H1 (cell line): ENCODE measurements around the gene TLE1. TPM values are rescaled to one million over a fixed set of nuclear protein-coding genes. Genes with fewer than 3 reads are reported as not detected.

ENCODE experiments used
- CTCF ChIA-PET: fragments of 300-600 bp; sonication (Branson Sonifier 250); formaldehyde crosslinking; loops from one replicate; lab custom pipeline; 2021; ENCODE audit not compliant: partially characterized antibody; lab: Charles Lee
- POLR2A ChIA-PET: fragments of 300-600 bp; sonication (Branson Sonifier 250); formaldehyde crosslinking; loops from one replicate; lab custom pipeline; 2021; ENCODE audit warnings: inconsistent platforms; ENCODE audit not compliant: partially characterized antibody; lab: Charles Lee
- DNase-seq, 2 experiments: peaks; one replicate each; pipeline versions ENCODE4 v3.0.0 to v3.0.0-alpha.2; 2010 to 2022; ENCODE audit warnings: low spot score in 2 of 2, low read depth in 1 of 2, mixed read lengths in 1 of 2
- FAIRE-seq: peaks from 2 replicates; lab custom pipeline; 2011; peaks lifted over from hg19 to GRCh38; lab: Jason Lieb, UNC
- H2AFZ ChIP-seq: 2 replicates; pipeline ENCODE4 v1.8.1; 2012; ENCODE audit warnings: low read length, inconsistent platforms
- H2AK5ac ChIP-seq: 2 replicates; pipeline ENCODE4 v1.6.1; 2013; ENCODE audit warnings: low read depth, low read length
- H2BK120ac ChIP-seq: replicated peaks from 2 replicates; pipeline ENCODE3; 2013; ENCODE audit warnings: low read depth, low read length, inconsistent platforms
- H2BK12ac ChIP-seq: 2 replicates; pipeline ENCODE4 v1.6.1; 2013; ENCODE audit warnings: low read depth, low read length
- H2BK15ac ChIP-seq: 2 replicates; pipeline ENCODE4 v1.6.1; 2013; ENCODE audit warnings: low read length
- H2BK20ac ChIP-seq: 2 replicates; pipeline ENCODE4 v1.6.1; 2013; ENCODE audit warnings: low read length
- H2BK5ac ChIP-seq: 2 replicates; pipeline ENCODE4 v1.6.1; 2013; ENCODE audit warnings: low read depth, low read length
- H3K14ac ChIP-seq: 2 replicates; pipeline ENCODE4 v1.6.1; 2013; ENCODE audit warnings: inconsistent platforms; ENCODE audit not compliant: insufficient read length
- H3K18ac ChIP-seq: 2 replicates; pipeline ENCODE4 v1.6.1; 2013; ENCODE audit warnings: low read length; ENCODE audit errors: extremely low read depth
- H3K23ac ChIP-seq: 2 replicates; pipeline ENCODE4 v1.6.1; 2013; ENCODE audit warnings: inconsistent platforms; ENCODE audit not compliant: insufficient read length
- H3K23me2 ChIP-seq: 2 replicates; pipeline ENCODE4 v1.6.1; 2013; ENCODE audit warnings: low read depth, low read length
- H3K27ac ChIP-seq: 2 replicates; pipeline ENCODE4 v1.6.1; 2011; ENCODE audit warnings: low read depth, low read length, inconsistent platforms
- H3K27me3 ChIP-seq, 4 experiments: replicated peaks in 1 of 4; 1 replicate in 1 of 4; 2 replicates in 3 of 4; pipeline versions ENCODE4 v1.6.1 to v1.8.1; 2011 to 2013; ENCODE audit warnings: low read length in 3 of 4, mild to moderate bottlenecking in 3 of 4, inconsistent platforms in 2 of 4, mixed read lengths in 2 of 4, moderate library complexity in 1 of 4; ENCODE audit not compliant: control insufficient read depth in 3 of 4, insufficient read depth in 3 of 4; ENCODE audit errors: extremely low read depth in 1 of 4
- H3K36me3 ChIP-seq, 4 experiments: 2 replicates each; pipeline versions ENCODE4 v1.6.1 to v1.8.1; 2011 to 2013; ENCODE audit warnings: mild to moderate bottlenecking in 4 of 4, low read length in 3 of 4, moderate library complexity in 2 of 4, control low read depth in 1 of 4, inconsistent platforms in 1 of 4; ENCODE audit not compliant: insufficient read depth in 4 of 4, control insufficient read depth in 2 of 4
- H3K4ac ChIP-seq: replicated peaks from 2 replicates; pipeline ENCODE3; 2013; ENCODE audit warnings: low read length, low read depth, mixed read lengths, inconsistent platforms; ENCODE audit not compliant: insufficient read length
- H3K4me1 ChIP-seq, 4 experiments: replicated peaks in 1 of 4; 1 replicate in 1 of 4; 2 replicates in 3 of 4; pipeline versions ENCODE4 v1.6.1 to v1.8.1; 2011 to 2013; ENCODE audit warnings: low read length in 3 of 4, inconsistent platforms in 2 of 4, mixed read lengths in 1 of 4; ENCODE audit not compliant: insufficient read depth in 4 of 4, control insufficient read depth in 3 of 4
- H3K4me2 ChIP-seq, 2 experiments: 2 replicates each; pipeline versions ENCODE4 v1.6.1 to v1.8.1; 2011 to 2013; ENCODE audit warnings: low read depth in 2 of 2, low read length in 2 of 2, control low read depth in 1 of 2, inconsistent platforms in 1 of 2, mild to moderate bottlenecking in 1 of 2; ENCODE audit not compliant: insufficient read depth in 1 of 2
- H3K4me3 ChIP-seq, 4 experiments: fragments of 200-600, 300-600 bp in 1 of 4; sonication (generic), shearing (Covaris generic), sonication (Bioruptor Twin) in 1 of 4; 2 replicates each; pipeline versions ENCODE4 v1.5.1 to v1.8.1; 2011 to 2016; ENCODE audit warnings: low read length in 4 of 4, low read depth in 3 of 4, control low read depth in 2 of 4, inconsistent platforms in 2 of 4, mild to moderate bottlenecking in 2 of 4, mixed read lengths in 1 of 4, moderate library complexity in 1 of 4; ENCODE audit not compliant: insufficient read depth in 2 of 4; ENCODE audit errors: extremely low read depth in 1 of 4
- H3K56ac ChIP-seq: replicated peaks from 2 replicates; pipeline ENCODE3; 2013; ENCODE audit warnings: low read depth, mild to moderate bottlenecking, mixed read lengths, low read length, inconsistent platforms; ENCODE audit not compliant: insufficient read length
- H3K79me1 ChIP-seq: 2 replicates; pipeline ENCODE4 v1.6.1; 2013; ENCODE audit warnings: low read depth, low read length, control low read depth
- H3K79me2 ChIP-seq, 2 experiments: 2 replicates each; pipeline versions ENCODE4 v1.6.1 to v1.8.1; 2012 to 2013; ENCODE audit warnings: low read length in 2 of 2, mild to moderate bottlenecking in 2 of 2, inconsistent platforms in 1 of 2; ENCODE audit not compliant: insufficient read depth in 2 of 2, control insufficient read depth in 1 of 2
- H3K9ac ChIP-seq, 4 experiments: replicated peaks in 1 of 4; 1 replicate in 1 of 4; 2 replicates in 3 of 4; pipeline versions ENCODE4 v1.6.1 to v1.8.1; 2011 to 2013; ENCODE audit warnings: low read depth in 3 of 4, low read length in 3 of 4, control low read depth in 2 of 4, mild to moderate bottlenecking in 2 of 4, moderate library complexity in 2 of 4, inconsistent platforms in 1 of 4; ENCODE audit errors: extremely low read depth in 1 of 4
- H3K9me3 ChIP-seq, 2 experiments: 2 replicates each; pipeline versions ENCODE4 v1.6.1 to v1.8.1; 2012 to 2013; ENCODE audit warnings: mild to moderate bottlenecking in 2 of 2, moderate library complexity in 2 of 2, control low read depth in 1 of 2, inconsistent platforms in 1 of 2, low read depth in 1 of 2, low read length in 1 of 2, mixed read lengths in 1 of 2; ENCODE audit not compliant: insufficient read depth in 2 of 2
- H4K20me1 ChIP-seq, 2 experiments: replicated peaks in 1 of 2; 2 replicates each; pipeline versions ENCODE3 to v1.8.1; 2011 to 2013; ENCODE audit warnings: inconsistent platforms in 2 of 2, low read length in 2 of 2, mild to moderate bottlenecking in 1 of 2; ENCODE audit not compliant: insufficient read depth in 2 of 2, control insufficient read depth in 1 of 2
- H4K5ac ChIP-seq: 2 replicates; pipeline ENCODE4 v1.6.1; 2013; ENCODE audit warnings: low read length, low read depth, mixed read lengths, inconsistent platforms; ENCODE audit not compliant: insufficient read length
- H4K8ac ChIP-seq: 2 replicates; pipeline ENCODE4 v1.8.0; 2013; ENCODE audit warnings: mild to moderate bottlenecking, moderate library complexity, low read length, inconsistent platforms; ENCODE audit not compliant: insufficient read depth; ENCODE audit errors: extremely low read depth
- H4K91ac ChIP-seq: replicated peaks from 2 replicates; pipeline ENCODE3; 2013; ENCODE audit warnings: low read length, mixed read lengths, inconsistent platforms; ENCODE audit not compliant: insufficient read length
- HDAC6 ChIP-seq: IDR thresholded peaks from one replicate; pipeline ENCODE4 v1.7.1; 2012; ENCODE audit warnings: low read depth, mild to moderate bottlenecking, inconsistent platforms, low read length, moderate library complexity
- RAD21 ChIP-seq, 2 experiments: IDR thresholded peaks in 1 of 2; conservative IDR thresholded peaks in 1 of 2; 2 replicates each; pipeline ENCODE4 v1.6.1; 2011; ENCODE audit warnings: low read depth in 2 of 2, low read length in 2 of 2, improper control_type of control experiment in 1 of 2, inconsistent platforms in 1 of 2, mild to moderate bottlenecking in 1 of 2, moderate library complexity in 1 of 2
- WGBS, 2 experiments: shearing (Covaris generic) in 1 of 2; methylation state at CpG; one replicate each; pipeline versions ENCODE4 v1.1.6 to v1.1.7; 2013 to 2015; ENCODE audit warnings: low lambda C conversion rate in 2 of 2, mixed read lengths in 2 of 2, inconsistent platforms in 1 of 2, low coverage in 1 of 2, missing lambda C conversion rate in 1 of 2; ENCODE audit not compliant: insufficient replicate concordance in 2 of 2, insufficient coverage in 1 of 2, insufficient read length in 1 of 2; ENCODE audit errors: extremely low coverage in 1 of 2, missing lambda C conversion rate in 1 of 2; 5-methylcytosine and 5-hydroxymethylcytosine counted together
- polyA plus RNA-seq, 7 experiments: library from polyadenylated mRNA; depleted of rRNA in 3 of 7; stranded (reverse) in 5 of 7; unstranded in 2 of 7; fragments of >200 nt in 5 of 7; fragments of 200-250 nt in 2 of 7; gene quantifications; 1 replicate in 5 of 7; 2 replicates in 1 of 7; 4 replicates in 1 of 7; pipeline versions ENCODE4 v1.2.1 to v1.2.3, GENCODE V29; 2011 to 2013; ENCODE audit warnings: missing spikeins in 2 of 7, mixed read lengths in 2 of 7
- total RNA-seq: library from RNA; stranded (reverse); fragmentation: NEBNext Ultra II Directional; extraction: Animal tissue kit (Norgen Biotek cat#: 25700); gene quantifications from 2 replicates; pipeline ENCODE4 v1.2.1, GENCODE V29; 2021
- TF ChIP-seq, protein P1 (sequence below), 3 experiments: IDR thresholded peaks; 1 replicate in 2 of 3; 2 replicates in 1 of 3; pipeline versions ENCODE4 v1.5.1 to v1.6.1; 2011; ENCODE audit warnings: low read length in 3 of 3, mild to moderate bottlenecking in 3 of 3, inconsistent platforms in 2 of 3, low read depth in 1 of 3, moderate library complexity in 1 of 3; ENCODE audit not compliant: insufficient read depth in 1 of 3; ENCODE audit errors: control extremely low read depth in 1 of 3
- TF ChIP-seq, protein P2 (sequence below): IDR thresholded peaks from 2 replicates; pipeline ENCODE4 v1.6.1; 2011; ENCODE audit warnings: low read depth, mild to moderate bottlenecking, low read length; ENCODE audit not compliant: insufficient read depth
- TF ChIP-seq, protein P3 (sequence below): IDR thresholded peaks from 2 replicates; pipeline ENCODE4 v1.6.1; 2011; ENCODE audit warnings: low read length, improper control_type of control experiment

Gene TLE1
- total and polyA plus RNA-seq, 2 of the 8 experiments (the other 6 are each of a cell fraction or from before 2014, with no cell fraction given), result 81.8 to 91.6 TPM

DNA sequence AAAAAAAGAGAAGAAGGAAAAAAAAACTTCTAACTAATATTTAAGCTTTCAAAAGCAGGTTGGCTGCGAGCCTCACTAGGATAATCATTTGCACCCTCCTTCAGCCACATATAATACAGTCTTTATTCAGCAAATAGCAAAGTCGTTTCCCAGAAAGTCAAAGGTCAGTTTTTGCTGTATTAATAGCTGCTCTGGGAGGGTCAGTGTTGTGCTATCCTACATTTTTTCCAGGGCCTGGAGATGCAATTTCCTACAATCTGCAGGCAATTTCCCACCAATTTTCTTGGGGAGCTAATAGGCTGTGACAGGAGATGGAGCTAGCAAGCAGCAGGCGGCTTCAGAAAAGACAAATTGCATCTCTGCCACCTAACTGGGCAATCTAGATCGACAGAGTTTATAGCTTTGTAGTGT lies 136.8 kb downstream of the TLE1 start:
- H2BK15ac ChIP-seq, result no peak overlapping the region
- 83% methylated on average over 4 of the region's 4 CpGs; no CpG with 5 or more reads in 1 of the 2 experiments for WGBS, 2 experiments
- H3K23ac ChIP-seq, result no peak overlapping the region
- no peaks in the 10 kb centered on the region for H3K9me3 ChIP-seq
- H2AFZ ChIP-seq, result no peak overlapping the region
- H3K36me3 ChIP-seq, result no peaks in the 10 kb centered on the region
- H3K18ac ChIP-seq, result no peak overlapping the region
- H3K27me3 ChIP-seq, result no peaks in the 10 kb centered on the region
- H2BK12ac ChIP-seq, result no peak overlapping the region
- no peak overlapping the region for H4K91ac ChIP-seq
- DNase-seq, result no peak
- H3K79me2 ChIP-seq, result no peaks in the 10 kb centered on the region
- no peaks in the 10 kb centered on the region for H4K20me1 ChIP-seq
- no peak overlapping the region for H2BK20ac ChIP-seq
- no peak overlapping the region for H3K56ac ChIP-seq
- H3K23me2 ChIP-seq, result no peaks in the 10 kb centered on the region
- ChIA-PET POLR2A (no interaction called here), CTCF (interaction anchor here (0.6 to 1.6 kb wide), 3 partner anchors 15 to 30 kb away, joined by 3 to 4 read pairs (median 4); no protein-coding TSS in a partner anchor)
- no peak overlapping the region for H2AK5ac ChIP-seq
- no peak overlapping the region for H3K4me2 ChIP-seq
- H3K27ac ChIP-seq, result no peak overlapping the region
- no peak for FAIRE-seq
- no peak overlapping the region for H3K4me3 ChIP-seq
- TF ChIP-seq, protein P1, sequence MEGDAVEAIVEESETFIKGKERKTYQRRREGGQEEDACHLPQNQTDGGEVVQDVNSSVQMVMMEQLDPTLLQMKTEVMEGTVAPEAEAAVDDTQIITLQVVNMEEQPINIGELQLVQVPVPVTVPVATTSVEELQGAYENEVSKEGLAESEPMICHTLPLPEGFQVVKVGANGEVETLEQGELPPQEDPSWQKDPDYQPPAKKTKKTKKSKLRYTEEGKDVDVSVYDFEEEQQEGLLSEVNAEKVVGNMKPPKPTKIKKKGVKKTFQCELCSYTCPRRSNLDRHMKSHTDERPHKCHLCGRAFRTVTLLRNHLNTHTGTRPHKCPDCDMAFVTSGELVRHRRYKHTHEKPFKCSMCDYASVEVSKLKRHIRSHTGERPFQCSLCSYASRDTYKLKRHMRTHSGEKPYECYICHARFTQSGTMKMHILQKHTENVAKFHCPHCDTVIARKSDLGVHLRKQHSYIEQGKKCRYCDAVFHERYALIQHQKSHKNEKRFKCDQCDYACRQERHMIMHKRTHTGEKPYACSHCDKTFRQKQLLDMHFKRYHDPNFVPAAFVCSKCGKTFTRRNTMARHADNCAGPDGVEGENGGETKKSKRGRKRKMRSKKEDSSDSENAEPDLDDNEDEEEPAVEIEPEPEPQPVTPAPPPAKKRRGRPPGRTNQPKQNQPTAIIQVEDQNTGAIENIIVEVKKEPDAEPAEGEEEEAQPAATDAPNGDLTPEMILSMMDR (IDR thresholded peaks at IDR 0.05; ENCODE audit: control extremely low read depth in 1 of 3, insufficient read depth in 1 of 3, low read depth in 1 of 3, low read length in 3 of 3), result peak in 1 of 3 experiments; percentile 8; a peak in 1 of 4 replicates
- peak; percentile 0 to 33; a peak in 2 of 4 replicates for TF ChIP-seq RAD21 (IDR thresholded peaks at IDR 0.05 in 1 of 2, conservative IDR thresholded peaks at IDR 0.05 in 1 of 2; ENCODE audit: low read depth in 2 of 2, low read length in 2 of 2)
- TF ChIP-seq, protein P2, sequence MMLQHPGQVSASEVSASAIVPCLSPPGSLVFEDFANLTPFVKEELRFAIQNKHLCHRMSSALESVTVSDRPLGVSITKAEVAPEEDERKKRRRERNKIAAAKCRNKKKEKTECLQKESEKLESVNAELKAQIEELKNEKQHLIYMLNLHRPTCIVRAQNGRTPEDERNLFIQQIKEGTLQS, result no peak
- no peak for TF ChIP-seq HDAC6
- TF ChIP-seq, protein P3, sequence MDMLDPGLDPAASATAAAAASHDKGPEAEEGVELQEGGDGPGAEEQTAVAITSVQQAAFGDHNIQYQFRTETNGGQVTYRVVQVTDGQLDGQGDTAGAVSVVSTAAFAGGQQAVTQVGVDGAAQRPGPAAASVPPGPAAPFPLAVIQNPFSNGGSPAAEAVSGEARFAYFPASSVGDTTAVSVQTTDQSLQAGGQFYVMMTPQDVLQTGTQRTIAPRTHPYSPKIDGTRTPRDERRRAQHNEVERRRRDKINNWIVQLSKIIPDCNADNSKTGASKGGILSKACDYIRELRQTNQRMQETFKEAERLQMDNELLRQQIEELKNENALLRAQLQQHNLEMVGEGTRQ, result no peak
- H3K9ac ChIP-seq, result no peak overlapping the region
- H4K8ac ChIP-seq, result no peak overlapping the region
- H3K4ac ChIP-seq, result no peak overlapping the region
- H2BK5ac ChIP-seq, result no peak overlapping the region
- no peak overlapping the region for H4K5ac ChIP-seq
- no peak overlapping the region for H2BK120ac ChIP-seq
- no peak overlapping the region for H3K14ac ChIP-seq
- H3K79me1 ChIP-seq, result no peaks in the 10 kb centered on the region
- peaks cover 0 to 9% (median 7%) of the 10 kb centered on the region in 4 experiments; a peak in 5 of 7 replicates for H3K4me1 ChIP-seq
